Measurements from ENCODE around the gene CCIN. TPM values are rescaled to one million over a fixed set of nuclear protein-coding genes. Genes with fewer than 3 reads are reported as not detected.

CCIN gene
- total RNA-seq, 1 donor from 2014 or later: not detected

DNA sequence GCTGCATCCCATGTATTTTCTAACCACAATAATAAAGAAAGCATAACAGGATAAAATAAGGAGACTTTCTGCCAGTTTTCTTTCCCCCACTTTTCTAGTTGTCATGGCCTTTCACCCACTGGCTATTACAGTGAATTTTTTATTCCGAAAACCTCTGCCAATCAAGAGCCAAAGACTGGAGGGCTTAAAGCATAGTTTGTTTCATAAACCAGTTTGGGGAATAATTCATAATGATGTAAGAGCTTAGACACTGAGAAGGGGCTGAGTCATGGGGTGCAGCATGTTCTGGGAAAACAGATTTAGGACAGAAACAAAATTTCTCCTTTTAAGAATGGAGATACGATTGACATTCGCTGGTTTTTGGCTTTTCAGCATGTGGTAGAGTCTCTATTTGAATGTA is 37.1 kb upstream of the CCIN start:
- no peak for DNase-seq (ENCODE audit: extremely low spot score, unreplicated experiment)
- H3K4me1 Mint-ChIP-seq (ENCODE audit: unreplicated experiment): peaks cover 1% of the 10 kb centered on the region
- H3K27me3 Mint-ChIP-seq: peaks cover 34% of the 10 kb centered on the region
- TF ChIP-seq, protein P1, sequence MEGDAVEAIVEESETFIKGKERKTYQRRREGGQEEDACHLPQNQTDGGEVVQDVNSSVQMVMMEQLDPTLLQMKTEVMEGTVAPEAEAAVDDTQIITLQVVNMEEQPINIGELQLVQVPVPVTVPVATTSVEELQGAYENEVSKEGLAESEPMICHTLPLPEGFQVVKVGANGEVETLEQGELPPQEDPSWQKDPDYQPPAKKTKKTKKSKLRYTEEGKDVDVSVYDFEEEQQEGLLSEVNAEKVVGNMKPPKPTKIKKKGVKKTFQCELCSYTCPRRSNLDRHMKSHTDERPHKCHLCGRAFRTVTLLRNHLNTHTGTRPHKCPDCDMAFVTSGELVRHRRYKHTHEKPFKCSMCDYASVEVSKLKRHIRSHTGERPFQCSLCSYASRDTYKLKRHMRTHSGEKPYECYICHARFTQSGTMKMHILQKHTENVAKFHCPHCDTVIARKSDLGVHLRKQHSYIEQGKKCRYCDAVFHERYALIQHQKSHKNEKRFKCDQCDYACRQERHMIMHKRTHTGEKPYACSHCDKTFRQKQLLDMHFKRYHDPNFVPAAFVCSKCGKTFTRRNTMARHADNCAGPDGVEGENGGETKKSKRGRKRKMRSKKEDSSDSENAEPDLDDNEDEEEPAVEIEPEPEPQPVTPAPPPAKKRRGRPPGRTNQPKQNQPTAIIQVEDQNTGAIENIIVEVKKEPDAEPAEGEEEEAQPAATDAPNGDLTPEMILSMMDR (conservative IDR thresholded peaks at IDR 0.05): no peak
- no peaks in the 10 kb centered on the region for H3K36me3 Mint-ChIP-seq
- no peaks in the 10 kb centered on the region for H3K9me3 Mint-ChIP-seq
- H3K4me3 Mint-ChIP-seq: no peak overlapping the region
- H3K27ac Mint-ChIP-seq: no peak overlapping the region

DNA sequence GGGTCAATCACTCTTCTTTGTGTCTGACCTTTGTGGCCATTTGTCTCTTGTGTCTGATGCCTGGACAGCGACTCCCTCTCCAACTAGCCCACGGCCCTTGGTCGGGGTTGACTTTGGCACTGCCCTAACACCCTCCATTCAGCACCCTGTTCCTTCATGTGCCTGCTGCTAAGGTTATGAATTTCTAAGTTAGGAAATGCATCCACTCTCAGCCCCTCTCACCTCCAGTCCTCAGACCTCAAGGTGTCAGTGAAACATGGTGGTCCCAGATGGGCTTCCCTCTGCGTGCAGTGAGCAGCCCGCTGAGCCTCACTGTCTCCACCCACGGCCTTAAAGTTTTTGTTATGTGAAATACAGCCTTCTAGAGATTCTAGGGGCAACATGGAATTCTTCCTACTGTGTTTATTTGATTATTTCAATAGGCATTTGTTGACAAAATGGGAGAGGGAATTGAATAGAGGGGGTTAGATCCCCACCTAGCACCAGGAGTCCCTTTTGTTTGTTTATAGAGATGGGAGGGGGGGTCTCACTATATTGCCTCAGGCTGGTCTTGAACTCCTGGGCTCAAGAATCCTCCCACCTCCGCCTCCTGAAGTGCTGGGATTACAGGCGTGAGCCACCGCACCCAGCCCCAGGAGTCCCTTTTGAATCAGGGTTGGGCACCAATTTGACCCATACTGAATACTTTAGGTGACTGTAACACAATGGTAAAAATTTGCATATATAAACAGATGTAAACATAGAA is 34.3 kb upstream of the CCIN start:
- Mint-ChIP-seq H3K36me3 (no peaks in the 10 kb centered on the region), H3K4me3 (peak overlapping the region; percentile 83), H3K27me3 (peaks cover 54% of the 10 kb centered on the region), H3K4me1 (ENCODE audit: unreplicated experiment) (peaks cover 9% of the 10 kb centered on the region), H3K9me3 (no peaks in the 10 kb centered on the region), H3K27ac (no peak overlapping the region)
- no peak for DNase-seq (ENCODE audit: extremely low spot score, unreplicated experiment)
- TF ChIP-seq, protein P1 (conservative IDR thresholded peaks at IDR 0.05): no peak

DNA sequence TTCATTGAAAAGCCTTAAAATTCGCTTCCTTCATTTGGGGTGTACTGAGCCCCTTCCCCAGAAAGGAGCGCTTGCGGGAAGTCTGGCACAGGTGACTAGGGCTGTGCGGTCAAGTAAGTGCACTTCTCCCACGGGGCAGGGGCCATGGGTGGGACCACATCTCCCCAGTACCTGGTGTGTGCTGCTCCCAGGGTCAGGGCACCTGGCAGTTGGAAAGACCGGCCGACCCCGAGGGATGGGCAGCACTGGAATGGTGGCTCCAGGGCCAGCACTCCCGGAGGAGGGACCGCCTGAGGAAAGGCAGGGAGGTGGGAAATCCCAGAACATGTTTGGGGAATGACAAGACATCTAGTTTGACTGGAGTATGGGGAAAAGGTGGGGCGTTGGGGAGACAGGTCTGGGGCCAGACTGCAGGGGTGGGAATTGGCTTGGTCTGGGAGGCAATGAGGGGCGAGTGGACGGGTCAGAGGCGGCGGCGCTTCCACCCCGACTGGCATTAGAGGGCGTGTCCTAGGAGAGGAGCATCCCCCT is 33.4 kb upstream of the CCIN start:
- Mint-ChIP-seq H3K27ac (no peak overlapping the region), H3K4me1 (ENCODE audit: unreplicated experiment) (peaks cover 16% of the 10 kb centered on the region), H3K9me3 (no peaks in the 10 kb centered on the region), H3K4me3 (peak overlapping the region; percentile 83), H3K27me3 (peaks cover 57% of the 10 kb centered on the region), H3K36me3 (no peaks in the 10 kb centered on the region)
- TF ChIP-seq, protein P1 (conservative IDR thresholded peaks at IDR 0.05): no peak
- DNase-seq (ENCODE audit: extremely low spot score, unreplicated experiment): no peak

DNA sequence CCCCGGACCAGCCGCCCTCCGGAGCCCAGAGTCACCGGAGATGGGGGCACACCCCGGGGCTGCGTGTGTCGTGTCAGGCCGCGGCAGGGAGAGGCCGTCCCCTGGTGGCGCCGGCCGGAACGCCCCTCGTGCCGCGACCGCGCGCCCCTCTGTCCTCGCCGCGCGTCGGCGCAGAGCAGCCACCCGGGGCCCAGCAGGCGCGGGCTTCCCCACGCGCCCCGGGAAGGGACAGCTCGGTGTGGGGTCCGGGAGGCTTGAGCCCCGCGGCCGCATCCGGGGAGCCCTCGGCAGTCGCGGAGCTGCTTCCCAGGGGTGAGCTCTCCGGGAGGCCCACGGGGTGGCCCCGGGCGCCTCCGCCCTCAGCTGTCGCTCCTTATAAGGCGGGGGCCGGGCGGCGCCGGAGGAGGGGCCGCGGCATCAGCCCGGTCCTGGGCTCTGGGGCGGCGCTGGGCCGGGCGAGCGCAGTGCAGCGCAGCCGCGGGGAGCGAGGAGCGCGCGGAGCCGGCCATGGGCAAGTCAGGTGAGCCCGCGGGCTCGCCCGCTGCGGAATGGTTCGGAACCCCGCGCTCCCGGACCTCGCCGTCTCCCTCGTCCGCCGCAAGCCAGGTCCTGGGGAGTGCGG is 32.8 kb upstream of the CCIN start, which contains the start of gene GLIPR2:
TSS of gene GLIPR2 (plus strand) at position 462 of the 622 bp plus-strand sequence. CDS start at position 508, 46 bp downstream.
- TF ChIP-seq, protein P1 (conservative IDR thresholded peaks at IDR 0.05): peak; percentile 67
- Mint-ChIP-seq H3K27ac (peak within 1 kb of the TSS; percentile 82), H3K4me3 (peak within 1 kb of the TSS; percentile 94), H3K9me3 (no peaks in the 10 kb centered on the region), H3K4me1 (ENCODE audit: unreplicated experiment) (peaks cover 21% of the 10 kb centered on the region), H3K36me3 (no peaks in the 10 kb centered on the region), H3K27me3 (peaks cover 57% of the 10 kb centered on the region)
- no peak for DNase-seq (ENCODE audit: extremely low spot score, unreplicated experiment)

DNA sequence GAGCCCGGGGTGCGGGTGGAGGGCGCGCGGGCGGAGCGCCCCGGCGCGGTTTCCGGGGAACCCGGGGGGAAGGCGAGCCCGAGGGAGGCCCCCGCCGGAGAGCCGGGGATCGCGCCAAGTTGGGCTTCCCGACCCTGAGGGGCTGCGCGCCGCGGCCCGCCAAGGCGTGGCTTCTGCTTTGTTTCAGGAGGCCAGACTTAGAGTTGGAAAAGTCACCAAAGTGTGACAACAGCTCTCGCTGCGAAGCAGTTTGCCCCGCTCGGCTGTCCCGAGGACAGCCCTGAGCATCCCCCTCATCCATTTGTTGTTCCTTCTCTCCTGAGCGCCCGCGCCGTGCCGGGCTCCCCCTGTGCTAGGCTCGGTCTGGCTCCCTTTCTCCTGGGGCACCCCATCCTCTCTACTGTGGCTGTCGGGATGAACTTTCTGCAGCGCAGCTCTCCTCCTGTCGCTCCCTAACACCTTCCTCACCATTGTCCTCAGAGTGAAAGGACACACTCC is 32.2 kb upstream of the CCIN start:
- no peak for DNase-seq (ENCODE audit: extremely low spot score, unreplicated experiment)
- peaks cover 22% of the 10 kb centered on the region for H3K4me1 Mint-ChIP-seq (ENCODE audit: unreplicated experiment)
- TF ChIP-seq, protein P1 (conservative IDR thresholded peaks at IDR 0.05): no peak
- peaks cover 56% of the 10 kb centered on the region for H3K27me3 Mint-ChIP-seq
- no peaks in the 10 kb centered on the region for H3K9me3 Mint-ChIP-seq
- H3K4me3 Mint-ChIP-seq: peak overlapping the region; percentile 94
- H3K27ac Mint-ChIP-seq: peak overlapping the region; percentile 82
- no peaks in the 10 kb centered on the region for H3K36me3 Mint-ChIP-seq

All from type B pancreatic cell (in vitro differentiated cells).